ENCODE results near the gene PACC1.
"Not testable (repeated sequence)": the region's sequence is repeated elsewhere in the genome, so short reads cannot be mapped to it uniquely, and the experiment has no call there.

The PACC1 gene

GRCh38 chr1:212326541-212326940, 88.1 kb downstream of the PACC1 start:
- H3K27me3 ChIP-seq (ENCODE audit: insufficient read depth, low read length): no peaks in the 10 kb centered on the region
- no peak overlapping the region for H3K27ac ChIP-seq (ENCODE audit: low read depth, low read length)
- no peaks in the 10 kb centered on the region for H3K36me3 ChIP-seq (ENCODE audit: insufficient read depth, low read length)
- H3K4me3 ChIP-seq (ENCODE audit: low read depth, low read length): no peak overlapping the region
- H3K4me1 ChIP-seq (ENCODE audit: control insufficient read depth, insufficient read depth, low read length, unreplicated experiment): no peaks in the 10 kb centered on the region
- peaks cover 4% of the 10 kb centered on the region for H3K79me2 ChIP-seq (ENCODE audit: control insufficient read depth, insufficient read depth, low read length, unreplicated experiment)
- no peak overlapping the region for H2AFZ ChIP-seq (ENCODE audit: low read length, unreplicated experiment)

GRCh38 chr1:212323066-212323465, 91.6 kb downstream of the PACC1 start:
- Histone ChIP-seq H3K36me3 (ENCODE audit: insufficient read depth, low read length) (no peaks in the 10 kb centered on the region), H3K4me3 (ENCODE audit: low read depth, low read length) (no peak overlapping the region), H3K4me1 (ENCODE audit: control insufficient read depth, insufficient read depth, low read length, unreplicated experiment) (no peaks in the 10 kb centered on the region), H3K79me2 (ENCODE audit: control insufficient read depth, insufficient read depth, low read length, unreplicated experiment) (peaks cover 4% of the 10 kb centered on the region), H2AFZ (ENCODE audit: low read length, unreplicated experiment) (no peak overlapping the region), H3K27me3 (ENCODE audit: insufficient read depth, low read length) (no peaks in the 10 kb centered on the region), H3K27ac (ENCODE audit: low read depth, low read length) (no peak overlapping the region)

- not testable (repeated sequence) for H3K27ac ChIP-seq (ENCODE audit: low read depth, low read length); H3K4me3 ChIP-seq (ENCODE audit: low read depth, low read length)
- H3K79me2 ChIP-seq (ENCODE audit: control insufficient read depth, insufficient read depth, low read length, unreplicated experiment): peaks cover 11% of the 10 kb centered on the region
Measured at GRCh38 chr1:212321031-212321430, 93.7 kb downstream of the PACC1 start.

GRCh38 chr1:212317916-212318315, 96.8 kb downstream of the PACC1 start:
- H3K4me3 ChIP-seq (ENCODE audit: low read depth, low read length): no peak overlapping the region
- H3K4me1 ChIP-seq (ENCODE audit: control insufficient read depth, insufficient read depth, low read length, unreplicated experiment): no peaks in the 10 kb centered on the region
- H3K27ac ChIP-seq (ENCODE audit: low read depth, low read length): no peak overlapping the region
- no peaks in the 10 kb centered on the region for H3K27me3 ChIP-seq (ENCODE audit: insufficient read depth, low read length)
- peaks cover 10% of the 10 kb centered on the region for H3K79me2 ChIP-seq (ENCODE audit: control insufficient read depth, insufficient read depth, low read length, unreplicated experiment)
- H3K36me3 ChIP-seq (ENCODE audit: insufficient read depth, low read length): no peaks in the 10 kb centered on the region
- no peak overlapping the region for H2AFZ ChIP-seq (ENCODE audit: low read length, unreplicated experiment)

More at GRCh38 chr1:212321031-212321430, 93.7 kb downstream of the PACC1 start:
- H3K36me3 ChIP-seq (ENCODE audit: insufficient read depth, low read length); H3K27me3 ChIP-seq (ENCODE audit: insufficient read depth, low read length); H2AFZ ChIP-seq (ENCODE audit: low read length, unreplicated experiment); H3K4me1 ChIP-seq (ENCODE audit: control insufficient read depth, insufficient read depth, low read length, unreplicated experiment): not testable (repeated sequence)

GRCh38 chr1:212315907-212316306, 98.8 kb downstream of the PACC1 start:
- Histone ChIP-seq H2AFZ (ENCODE audit: low read length, unreplicated experiment) (no peak overlapping the region), H3K36me3 (ENCODE audit: insufficient read depth, low read length) (0 out of 2 replicates have a peak, but pooled peaks cover 5% of the 10 kb centered on the region), H3K4me1 (ENCODE audit: control insufficient read depth, insufficient read depth, low read length, unreplicated experiment) (no peaks in the 10 kb centered on the region), H3K27ac (ENCODE audit: low read depth, low read length) (no peak overlapping the region), H3K4me3 (ENCODE audit: low read depth, low read length) (no peak overlapping the region), H3K27me3 (ENCODE audit: insufficient read depth, low read length) (no peaks in the 10 kb centered on the region), H3K79me2 (ENCODE audit: control insufficient read depth, insufficient read depth, low read length, unreplicated experiment) (peaks cover 14% of the 10 kb centered on the region)

GRCh38 chr1:212315184-212315583, 99.5 kb downstream of the PACC1 start:
- H3K27me3 ChIP-seq (ENCODE audit: insufficient read depth, low read length): no peaks in the 10 kb centered on the region
- 0 out of 2 replicates have a peak, but pooled peaks cover 5% of the 10 kb centered on the region for H3K36me3 ChIP-seq (ENCODE audit: insufficient read depth, low read length)
- H3K4me3 ChIP-seq (ENCODE audit: low read depth, low read length): no peak overlapping the region
- H3K79me2 ChIP-seq (ENCODE audit: control insufficient read depth, insufficient read depth, low read length, unreplicated experiment): peaks cover 20% of the 10 kb centered on the region
- H3K27ac ChIP-seq (ENCODE audit: low read depth, low read length): no peak overlapping the region
- no peaks in the 10 kb centered on the region for H3K4me1 ChIP-seq (ENCODE audit: control insufficient read depth, insufficient read depth, low read length, unreplicated experiment)
- no peak overlapping the region for H2AFZ ChIP-seq (ENCODE audit: low read length, unreplicated experiment)

Measured in ACC112 (cell line).